GM18502 (cell line): ENCODE measurements around the gene EME2.

Experiments used
- ATAC-seq: cut with Tn5 transposase; IDR thresholded peaks from one replicate; pipeline ENCODE4 v1.9.1; 2021; ENCODE audit warnings: mild to moderate bottlenecking; ENCODE audit not compliant: unreplicated experiment, poor library complexity

EME2 gene

DNA sequence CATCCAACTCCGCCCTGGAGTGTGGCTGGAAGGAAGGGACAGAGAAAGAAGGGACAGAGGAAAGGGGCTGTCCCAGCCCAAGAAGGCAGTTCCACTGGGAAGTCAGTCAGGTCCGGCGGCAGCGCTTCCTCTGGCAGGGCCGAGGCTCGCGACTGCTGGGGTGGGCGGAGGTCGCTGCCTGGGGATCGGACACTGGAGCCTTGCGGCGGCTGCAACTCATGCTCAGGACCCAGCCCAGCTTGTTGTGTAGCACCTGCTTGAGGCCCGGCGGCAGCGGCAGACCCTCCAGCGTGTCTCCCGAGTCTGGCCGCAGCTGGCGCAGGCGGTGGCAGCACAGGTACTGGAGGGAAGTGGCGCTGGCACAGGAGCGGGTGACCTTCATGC is 4.4 kb downstream of the EME2 start:
- no peak for ATAC-seq

DNA sequence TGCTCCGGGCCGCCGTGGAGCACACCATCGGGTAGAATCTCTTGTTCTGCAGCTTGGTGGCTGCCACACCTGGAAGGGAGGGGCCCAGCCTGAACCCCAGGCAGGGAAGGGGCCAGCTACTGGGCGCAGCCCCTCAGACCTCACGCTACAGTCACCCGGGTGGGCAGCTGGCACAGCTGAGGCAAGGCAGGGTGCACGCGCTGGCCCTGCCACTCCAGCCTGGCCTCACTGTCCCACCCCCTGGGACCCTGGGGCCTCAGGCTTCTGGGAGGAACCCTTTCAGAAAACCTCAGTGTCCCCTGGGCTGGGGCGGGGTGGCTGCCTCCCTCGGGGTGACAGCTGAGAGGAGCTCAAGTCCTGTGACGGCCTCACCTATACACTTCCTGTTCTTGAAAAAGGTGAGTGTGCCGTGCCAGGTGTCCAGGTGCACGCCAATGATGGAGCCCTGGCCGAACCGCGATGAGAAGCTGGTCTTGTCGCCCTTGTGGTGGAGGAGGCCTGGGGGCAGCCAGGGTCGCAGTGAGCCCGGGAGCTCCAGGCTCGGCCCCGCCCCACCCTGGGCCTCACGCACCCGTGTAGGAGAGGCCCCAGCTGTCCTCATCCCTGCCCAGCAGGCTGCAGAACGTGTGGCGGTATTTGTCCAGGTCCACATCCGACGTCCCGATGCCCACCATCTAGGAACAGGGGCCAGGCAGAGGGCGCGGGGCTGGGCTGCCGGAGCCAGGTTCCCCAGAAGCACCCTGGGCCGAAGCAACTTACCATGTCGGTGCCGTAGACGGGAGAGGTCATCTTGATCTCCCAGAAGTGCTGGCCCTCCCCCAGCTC is 5.0 kb downstream of the EME2 start:
- ATAC-seq = no peak

- ATAC-seq = no peak
These were observed 5.9 kb downstream of the EME2 start for GRCh38 chr16:1778200-1779179.

DNA sequence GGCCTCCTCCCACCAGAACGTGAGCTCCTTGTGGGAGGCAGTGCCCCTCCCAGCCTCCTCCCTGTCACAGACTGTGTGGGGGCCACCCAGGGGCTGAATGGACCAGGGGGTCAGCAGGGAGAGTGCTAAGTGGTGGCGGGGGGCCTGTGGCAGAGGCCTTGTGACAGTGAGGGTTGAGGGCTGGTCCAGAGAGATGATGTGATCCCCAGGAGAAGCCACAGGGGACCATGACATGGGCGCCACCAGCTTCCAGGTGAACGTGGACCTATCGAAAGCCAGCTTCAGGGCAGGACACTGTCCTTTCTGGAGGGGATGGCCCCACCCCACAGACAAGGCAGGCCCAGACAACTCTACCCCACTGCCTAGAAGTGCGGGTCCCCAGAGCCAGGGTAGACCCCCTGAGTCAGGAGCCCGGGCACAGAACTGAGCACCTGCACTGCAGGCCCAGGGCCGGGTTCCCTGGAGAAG is 6.7 kb downstream of the EME2 start:
- no peak for ATAC-seq

DNA sequence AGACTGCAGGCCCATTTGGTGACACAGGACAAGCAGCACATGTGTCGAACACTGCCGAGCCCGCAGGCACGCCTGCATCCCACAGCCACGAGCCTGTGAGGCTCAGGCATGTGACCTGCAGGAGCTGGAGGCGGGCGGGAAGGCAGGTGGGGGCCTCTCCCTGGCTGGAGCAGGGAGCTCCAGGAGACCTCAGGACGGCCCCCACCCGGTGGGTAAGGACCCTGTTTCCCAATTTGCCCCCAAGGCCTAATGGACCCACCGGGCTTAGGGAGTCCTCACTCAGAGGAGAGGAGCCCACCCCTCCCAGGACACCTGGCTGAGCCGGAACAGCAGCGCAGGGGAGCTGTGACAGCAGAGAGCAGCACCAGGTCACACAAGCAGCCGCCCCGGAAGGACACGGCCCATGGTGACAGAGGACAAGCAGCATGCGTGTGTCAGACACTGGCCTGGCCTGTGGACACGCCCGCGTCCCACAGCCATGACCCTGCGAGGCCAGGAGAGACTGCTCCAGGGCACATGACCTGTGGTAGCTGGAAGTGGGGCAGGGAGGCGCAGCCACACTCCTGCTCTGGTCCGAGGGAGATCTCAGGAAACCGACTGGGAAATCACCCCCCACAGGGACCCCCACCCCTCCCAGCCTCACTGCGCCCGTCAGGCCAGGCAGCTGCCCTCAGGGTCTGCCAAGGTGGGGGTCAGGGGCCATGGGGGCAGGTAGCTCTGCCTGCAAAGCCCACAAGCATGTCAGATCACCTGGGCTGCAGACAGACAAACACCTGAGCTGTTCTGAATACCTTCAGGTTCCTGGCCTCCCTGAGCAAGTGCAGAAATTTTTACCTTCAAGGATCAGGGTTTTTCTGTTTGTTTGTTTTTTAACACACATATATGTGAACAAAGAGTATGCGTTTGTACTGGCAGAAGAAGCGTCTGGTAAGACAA is 7.4 kb downstream of the EME2 start:
- ATAC-seq = no peak

DNA sequence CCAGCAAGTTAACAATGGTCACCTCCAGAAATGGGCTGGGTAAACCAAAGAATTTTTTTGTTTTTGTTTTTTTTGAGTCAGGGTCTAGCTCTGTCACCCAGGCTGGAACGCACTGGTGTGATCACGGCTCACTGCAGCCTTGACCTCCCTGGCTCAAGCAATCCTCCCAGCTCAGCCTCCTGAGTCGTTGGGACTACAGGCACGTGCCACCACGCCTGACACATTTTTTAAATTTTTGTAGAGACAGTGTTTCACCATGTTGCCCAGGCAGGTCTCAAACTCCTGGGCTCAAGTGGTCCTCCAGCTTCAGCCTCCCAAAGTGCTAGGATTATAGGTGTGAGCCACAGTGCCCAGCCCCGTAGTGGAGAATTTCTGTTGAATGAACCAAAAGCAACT is 8.1 kb downstream of the EME2 start:
- no peak for ATAC-seq

DNA sequence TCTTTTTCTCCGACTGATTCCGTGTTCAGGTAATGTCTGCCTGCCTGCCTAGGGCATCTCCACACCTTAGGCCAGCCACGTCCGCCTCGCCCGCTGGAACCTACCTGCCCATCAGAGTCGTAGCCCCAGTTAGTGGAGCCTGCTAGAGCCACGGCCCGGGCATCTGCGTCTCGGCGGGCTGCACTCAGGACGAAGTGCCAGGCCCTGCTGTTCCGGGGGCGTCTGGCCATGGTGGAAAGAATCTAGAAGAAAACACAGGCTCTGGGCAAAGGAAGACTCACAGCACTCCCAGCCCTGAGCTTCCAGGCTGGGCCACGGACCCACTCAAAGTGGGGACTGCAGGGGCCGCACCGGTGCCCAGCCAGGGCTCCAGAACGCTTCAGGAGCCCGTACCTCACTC is 8.6 kb downstream of the EME2 start:
- ATAC-seq = no peak

GRCh38 chr16:1781758-1782407 is 9.3 kb downstream of the EME2 start:
- ATAC-seq = peak; percentile 7

GRCh38 chr16:1782408-1783264 is 10.0 kb downstream of the EME2 start, which contains the start of the genes NUBP2 and SPSB3:
Gene NUBP2 (plus strand): TSS chr16:1782960. CDS start chr16:1783021, 61 bp downstream.
Gene SPSB3 (minus strand): TSS chr16:1782571. CDS start chr16:1781483, 1,088 bp downstream.
- peak; percentile 85 for ATAC-seq

GRCh38 chr16:1784977-1785845 is 12.6 kb downstream of the EME2 start:
- ATAC-seq = no peak

- no peak for ATAC-seq
These were observed 13.2 kb downstream of the EME2 start for GRCh38 chr16:1785846-1786170.

DNA sequence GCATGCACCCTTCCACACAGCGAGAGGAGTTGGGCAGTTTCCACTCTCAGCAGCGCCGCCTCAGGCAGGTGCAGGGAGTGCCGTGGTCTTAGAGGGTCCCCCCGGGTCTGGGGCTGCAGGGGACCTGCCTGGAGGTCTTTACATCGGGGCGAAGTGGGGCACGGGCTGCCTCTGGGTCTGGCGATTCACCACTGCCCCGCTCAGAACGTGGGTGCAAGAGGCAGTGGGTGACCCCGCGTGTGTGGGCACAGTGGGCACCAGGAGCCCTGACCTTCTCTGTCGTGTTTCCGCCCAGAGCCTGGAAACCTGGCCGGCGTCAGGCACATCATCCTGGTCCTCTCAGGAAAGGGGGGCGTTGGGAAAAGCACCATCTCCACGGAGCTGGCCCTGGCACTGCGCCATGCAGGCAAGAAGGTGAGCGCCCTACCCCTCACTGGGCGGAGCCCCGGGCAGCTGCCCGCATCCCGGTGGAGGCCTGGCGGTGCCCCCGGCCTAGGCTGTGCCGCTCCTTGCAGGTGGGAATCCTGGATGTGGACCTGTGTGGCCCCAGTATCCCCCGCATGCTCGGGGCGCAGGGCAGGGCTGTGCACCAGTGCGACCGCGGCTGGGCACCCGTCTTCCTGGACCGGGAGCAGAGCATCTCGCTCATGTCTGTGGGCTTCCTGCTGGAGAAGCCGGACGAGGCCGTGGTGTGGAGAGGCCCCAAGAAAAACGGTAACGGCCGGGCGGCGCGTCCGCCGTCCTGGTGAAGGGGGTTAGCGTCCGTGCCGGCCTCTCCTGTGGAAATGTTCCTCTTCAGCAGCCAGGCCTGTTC is 13.8 kb downstream of the EME2 start:
- no peak for ATAC-seq

DNA sequence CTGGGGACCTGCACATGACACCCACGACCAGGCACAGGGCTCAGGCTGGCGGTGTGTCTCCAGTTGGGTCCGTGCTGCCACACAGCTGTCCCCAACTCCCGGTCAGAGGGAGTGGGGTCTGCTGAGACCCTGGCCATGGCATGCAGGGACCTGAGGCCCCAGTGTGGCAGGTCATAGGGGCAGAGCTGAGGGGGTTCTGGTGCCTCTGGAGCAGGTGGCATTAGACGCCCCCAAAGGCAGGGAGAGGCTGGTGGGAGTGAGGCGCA is 14.4 kb downstream of the EME2 start:
- ATAC-seq = no peak

- no peak for ATAC-seq
These were observed 14.9 kb downstream of the EME2 start for GRCh38 chr16:1787322-1788094.

- no peak for ATAC-seq
These were observed 15.6 kb downstream of the EME2 start for GRCh38 chr16:1788095-1788707.

GRCh38 chr16:1788708-1789100 is 16.1 kb downstream of the EME2 start:
- ATAC-seq = no peak
